Measurements from ENCODE around the gene LONP2.
A peak's percentile ranks its signal among the peaks of the same experiment; 100 is the strongest.
"Not testable (repeated sequence)": the region's sequence is repeated elsewhere in the genome, so short reads cannot be mapped to it uniquely, and the experiment has no call there.

The LONP2 gene

GRCh38 chr16:48292452-48292851 lies 48.4 kb downstream of the LONP2 start:
- no peak for DNase-seq

GRCh38 chr16:48294724-48295123 lies 50.6 kb downstream of the LONP2 start:
- no peak for DNase-seq

DNA sequence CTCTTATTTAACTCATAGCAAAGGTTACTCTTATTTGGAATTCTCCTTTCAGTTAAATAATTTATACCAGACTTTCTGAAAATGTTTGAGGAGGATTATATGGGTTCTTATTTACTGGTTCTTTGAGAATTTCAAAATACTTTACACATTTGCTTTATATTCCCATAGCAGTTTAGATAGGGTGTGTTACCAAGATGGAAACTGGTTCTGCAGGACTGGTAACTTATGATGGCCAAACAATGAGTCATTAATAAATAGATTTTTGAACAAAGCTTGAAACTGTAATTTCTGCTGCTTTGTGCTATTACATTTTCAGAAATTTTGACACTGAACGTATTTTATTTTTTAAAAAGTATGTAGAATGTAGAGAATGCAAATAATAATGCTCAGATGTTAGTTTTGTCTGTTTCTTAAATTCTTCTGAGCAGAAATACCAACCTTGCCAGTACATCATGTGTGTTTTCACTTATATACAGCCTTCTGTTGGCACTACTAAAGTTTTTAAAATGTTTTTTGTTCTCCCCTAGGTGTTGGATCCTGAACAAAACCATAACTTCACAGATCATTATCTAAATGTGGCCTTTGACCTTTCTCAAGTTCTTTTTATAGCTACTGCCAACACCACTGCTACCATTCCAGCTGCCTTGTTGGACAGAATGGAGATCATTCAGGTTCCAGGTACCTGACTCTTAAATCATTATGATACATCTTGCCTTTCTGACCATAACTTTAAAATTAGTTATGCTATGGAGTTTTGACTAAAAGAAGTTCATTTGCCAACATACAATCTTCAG lies 51.6 kb downstream of the LONP2 start:
- DNase-seq = no peak

- DNase-seq = no peak
Measured at GRCh38 chr16:48299471-48299870, 55.4 kb downstream of the LONP2 start.

- DNase-seq = no peak
Measured at GRCh38 chr16:48300391-48300856, 56.3 kb downstream of the LONP2 start.

- no peak for DNase-seq
Measured at GRCh38 chr16:48308535-48308934, 64.4 kb downstream of the LONP2 start.

GRCh38 chr16:48310908-48311641 lies 67.0 kb downstream of the LONP2 start:
- no peak for DNase-seq

DNA sequence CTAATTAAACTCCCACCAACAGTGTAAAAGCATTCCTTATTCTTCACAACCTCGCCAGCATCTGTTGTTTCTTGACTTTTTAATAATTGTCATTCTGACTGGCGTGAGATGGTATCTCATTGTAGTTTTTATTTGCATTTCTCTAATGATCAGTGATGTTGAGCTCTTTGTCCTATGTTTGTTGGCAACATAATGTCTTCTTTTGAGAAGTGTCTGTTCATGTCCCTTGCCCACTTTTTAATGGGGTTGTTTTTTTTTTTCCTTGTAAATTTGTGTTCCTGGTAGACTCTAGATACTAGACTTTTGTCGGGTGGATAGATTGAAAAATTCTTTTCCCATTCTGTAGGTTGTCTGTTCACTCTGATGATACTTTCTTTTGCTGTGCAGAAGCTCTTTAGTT lies 69.8 kb downstream of the LONP2 start:
- not testable (repeated sequence) for DNase-seq

GRCh38 chr16:48317026-48317425 lies 72.9 kb downstream of the LONP2 start:
- DNase-seq = no peak

DNA sequence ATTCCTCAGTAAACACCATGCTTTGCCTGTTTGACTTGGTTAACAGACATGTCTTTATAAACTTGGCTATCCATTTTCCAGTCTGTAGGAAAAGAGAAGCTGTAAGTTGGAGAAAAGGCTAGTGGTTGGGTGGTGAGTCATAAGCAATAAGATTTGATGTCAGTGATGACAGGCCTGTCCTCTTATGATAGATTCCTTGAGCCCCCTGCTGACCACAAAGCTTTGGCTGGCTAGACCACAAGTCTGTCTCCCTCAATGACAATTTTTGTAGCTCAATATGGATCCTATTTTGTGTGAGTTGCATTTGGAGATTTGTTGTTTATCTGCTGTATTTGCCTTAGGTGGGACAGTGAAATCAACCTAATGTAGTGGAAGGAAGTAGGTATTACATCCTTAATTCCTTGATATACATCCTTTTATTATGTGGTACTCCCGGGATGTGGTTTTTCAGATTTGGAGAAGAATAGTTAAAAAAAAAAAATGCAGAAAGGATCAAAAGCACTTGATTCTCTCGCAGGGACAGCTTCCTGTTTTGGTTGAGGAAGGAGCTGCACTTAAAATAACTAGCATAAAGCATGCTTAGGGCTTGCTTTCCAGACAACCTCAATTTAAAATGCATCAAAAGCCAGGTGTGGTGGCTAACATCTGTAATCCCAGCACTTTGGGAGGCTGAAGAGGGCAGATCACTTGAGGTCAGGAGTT lies 73.7 kb downstream of the LONP2 start:
- no peak for DNase-seq

DNA sequence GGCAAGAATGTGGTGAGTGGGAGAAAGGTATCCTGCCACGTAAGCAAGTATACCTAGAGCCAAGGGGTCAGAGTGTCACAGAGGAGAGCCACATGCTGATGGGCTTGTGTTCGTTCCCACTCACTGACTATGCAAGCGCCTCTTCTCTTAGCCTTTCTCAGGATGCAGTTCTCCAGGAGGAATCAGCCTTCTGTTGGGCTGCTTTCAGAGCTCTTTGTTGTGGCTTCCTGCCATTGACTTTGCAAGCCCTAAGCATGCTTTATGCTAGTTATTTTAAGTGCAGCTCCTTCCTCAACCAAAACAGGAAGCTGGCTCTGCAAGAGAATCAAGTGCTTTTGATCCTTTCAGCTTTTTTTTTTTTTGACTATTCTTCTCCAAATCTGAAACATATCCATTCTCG lies 74.5 kb downstream of the LONP2 start:
- DNase-seq = peak; percentile 9

GRCh38 chr16:48321317-48322036 lies 77.4 kb downstream of the LONP2 start:
- no peak for DNase-seq

- DNase-seq = no peak
Measured at GRCh38 chr16:48323783-48324775, 80.0 kb downstream of the LONP2 start.

DNA sequence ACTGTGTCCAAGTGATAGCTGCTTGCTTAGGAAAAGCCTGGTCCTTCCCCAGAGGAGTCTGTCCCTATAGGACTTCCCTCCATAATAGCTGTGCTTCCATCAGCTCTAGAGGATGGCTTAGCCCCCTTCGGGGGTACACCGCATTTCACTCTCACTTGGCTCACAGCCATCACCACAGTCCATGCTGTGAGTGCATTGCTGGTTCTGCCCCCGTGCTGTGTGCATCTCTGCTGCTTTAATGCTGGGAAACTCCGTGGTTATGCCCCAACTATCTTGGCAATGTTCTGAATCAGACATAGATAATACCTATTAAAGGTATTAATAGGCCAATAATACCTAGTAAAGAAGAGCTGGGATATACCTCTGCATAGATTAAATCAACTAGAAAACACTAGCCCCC lies 82.8 kb downstream of the LONP2 start:
- DNase-seq = no peak

DNA sequence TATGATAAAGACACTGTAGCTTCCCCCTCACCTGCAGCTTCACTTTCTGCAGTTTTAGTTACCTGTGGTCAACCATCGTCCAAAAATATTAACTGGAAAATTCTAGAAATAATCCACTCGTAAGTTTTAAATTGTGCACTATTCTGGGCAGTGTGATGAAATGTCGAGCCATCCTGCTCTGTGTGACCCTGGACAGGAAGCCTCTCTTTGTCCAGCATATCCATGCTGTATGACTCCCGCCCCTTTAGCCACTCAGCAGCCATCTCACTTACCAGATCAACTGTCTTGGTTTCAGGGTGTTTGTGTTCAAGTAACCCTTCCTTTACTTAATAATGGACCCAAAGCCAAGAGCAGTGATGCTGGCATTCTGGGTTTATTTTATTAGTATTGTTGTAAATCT lies 85.0 kb downstream of the LONP2 start:
- DNase-seq = no peak

DNA sequence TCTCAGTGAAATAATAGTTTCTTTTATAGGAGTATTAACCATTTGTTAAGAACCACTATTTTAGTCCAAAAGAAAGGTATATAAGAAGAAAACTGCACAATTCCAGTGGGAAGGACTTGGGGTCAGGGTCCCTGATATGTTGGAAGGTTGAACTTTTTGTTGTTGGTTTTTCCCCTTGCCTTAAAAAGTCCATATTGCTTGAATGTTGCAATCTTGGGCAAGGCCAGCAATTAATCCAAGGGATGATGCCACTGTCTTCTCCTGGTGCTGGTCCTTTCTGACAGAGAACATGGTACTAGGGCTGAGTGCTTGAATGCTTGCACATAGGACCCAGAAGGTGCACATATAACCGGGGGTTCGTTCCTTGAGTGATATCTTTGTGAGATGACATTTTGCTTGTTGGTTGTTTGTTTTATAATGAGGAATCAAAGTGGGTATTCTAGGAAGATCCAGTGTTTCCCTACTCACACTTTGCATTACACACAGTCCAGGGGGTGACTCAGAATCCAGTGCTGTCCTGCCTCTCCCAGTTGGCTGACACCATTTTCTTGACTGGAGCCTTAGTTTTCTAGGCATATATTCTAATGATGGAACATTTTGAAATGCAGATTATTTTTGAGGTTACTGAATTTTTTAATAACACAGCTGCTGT lies 86.2 kb downstream of the LONP2 start:
- DNase-seq = no peak

DNA sequence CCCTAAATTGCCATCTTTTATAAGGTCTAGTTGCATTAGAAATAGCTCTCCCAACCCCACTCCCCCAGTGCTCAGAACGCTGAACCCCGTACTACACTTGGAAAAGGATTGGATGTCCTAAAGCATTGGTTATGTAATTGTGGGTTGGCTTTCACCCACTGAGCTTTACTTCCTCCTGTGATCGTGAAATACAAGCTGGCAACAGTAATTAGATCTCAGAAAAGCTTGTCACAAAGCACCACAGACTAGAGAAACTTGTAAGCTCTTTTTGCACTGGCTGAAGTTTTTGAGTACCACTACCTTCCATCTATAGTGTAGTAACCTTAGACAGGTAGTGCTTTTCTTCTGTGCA lies 86.7 kb downstream of the LONP2 start:
- DNase-seq = no peak

GRCh38 chr16:48332978-48333377 lies 88.9 kb downstream of the LONP2 start:
- DNase-seq = no peak

DNA sequence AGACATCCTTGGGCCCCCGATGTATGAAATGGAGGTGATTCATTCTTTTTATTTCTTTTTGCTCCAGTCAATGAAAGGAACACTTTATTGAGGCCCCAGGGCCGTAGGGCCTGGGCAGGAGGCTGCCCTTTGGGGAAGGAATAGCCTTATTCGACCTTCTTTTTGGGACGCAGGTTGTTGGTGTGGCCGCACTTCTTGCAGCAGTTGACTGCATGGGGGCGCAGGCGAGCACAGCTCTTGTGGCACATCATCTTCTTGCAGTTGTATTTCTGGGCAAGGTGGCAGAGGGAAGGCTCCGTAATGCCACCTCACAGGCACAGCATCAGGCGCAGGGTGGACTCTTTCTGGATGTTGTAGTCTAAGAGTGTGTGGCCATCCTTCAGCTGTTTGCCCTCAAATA lies 90.2 kb downstream of the LONP2 start:
- DNase-seq = no peak

DNA sequence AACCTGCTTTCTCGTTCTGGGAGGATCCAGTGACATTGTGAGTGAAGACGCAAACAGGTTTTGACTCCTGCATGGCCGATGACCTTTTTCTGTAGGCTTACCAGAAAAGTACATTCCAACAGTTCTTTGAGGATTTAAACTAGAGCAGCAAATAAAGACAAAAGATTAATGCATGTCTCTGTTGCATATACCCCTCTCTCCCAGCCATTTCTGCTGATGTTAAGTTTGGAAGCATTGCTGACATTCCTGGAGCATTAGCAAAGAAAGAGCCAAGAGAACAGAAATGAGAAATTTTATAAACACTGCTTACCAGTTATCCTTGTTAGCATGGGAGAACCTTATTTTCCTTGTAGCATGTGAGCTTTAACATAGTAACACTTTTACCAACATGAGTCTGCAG lies 91.9 kb downstream of the LONP2 start:
- DNase-seq = no peak

DNA sequence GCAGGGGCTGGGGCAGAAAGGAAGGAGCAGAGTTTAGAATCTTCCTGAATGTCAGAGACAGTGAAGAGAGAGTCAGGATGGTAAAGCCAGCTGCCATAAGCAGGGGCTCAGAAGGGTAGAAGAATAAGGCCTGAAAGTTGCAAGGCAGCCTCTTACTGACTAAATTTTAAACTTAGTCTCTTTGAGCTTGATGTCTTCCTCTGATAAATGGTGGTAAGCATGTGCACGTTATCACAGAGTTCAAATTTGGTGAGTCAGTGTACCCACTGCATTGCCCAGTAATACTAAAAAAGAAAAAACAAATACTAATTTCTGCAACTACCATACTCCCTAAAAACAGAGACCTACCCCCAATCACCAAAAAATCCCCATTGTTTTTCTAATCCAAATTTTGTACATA lies 96.0 kb downstream of the LONP2 start:
- no peak for DNase-seq
